Measurements from ENCODE around the gene DCD.

DNA sequence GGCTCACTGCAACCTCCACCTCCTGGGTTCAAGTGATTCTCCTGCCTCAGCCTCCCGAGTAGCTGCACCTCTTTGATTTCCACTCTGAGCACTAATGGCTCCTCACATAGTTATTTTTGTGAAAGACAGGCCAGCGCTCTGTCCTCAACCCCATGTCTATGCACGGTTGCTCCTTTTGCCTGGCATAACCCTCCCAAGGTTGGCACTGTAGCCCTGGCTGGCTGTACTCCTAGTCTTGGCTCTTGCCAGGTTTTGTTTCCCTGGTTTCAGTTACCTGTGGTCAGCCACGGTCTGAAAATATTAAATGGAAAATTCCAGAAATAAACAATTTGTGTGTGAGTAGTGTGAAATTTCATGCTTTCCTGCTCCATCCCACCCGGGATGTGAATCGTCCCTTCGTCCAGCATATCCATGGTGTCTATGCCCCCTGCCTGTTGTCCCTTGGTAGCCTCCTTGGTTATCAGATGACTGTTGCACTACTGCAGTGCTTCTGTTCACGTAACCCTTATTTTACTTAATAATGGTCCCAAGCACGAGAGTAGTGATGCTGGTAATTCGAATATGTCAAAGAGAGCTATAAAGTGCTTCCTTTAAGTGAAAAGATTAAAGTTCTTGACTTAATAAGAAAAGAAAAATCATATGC, 12.3 kb upstream of the DCD start:
- no peak for TF ChIP-seq CTCF (conservative IDR thresholded peaks at IDR 0.05)
- no peak for TF ChIP-seq ZFX (IDR thresholded peaks at IDR 0.05)
